Measurements from ENCODE around the gene TACC3. TPM values are rescaled to one million over a fixed set of nuclear protein-coding genes. Genes with fewer than 3 reads are reported as not detected.

The TACC3 gene
- total and polyA plus RNA-seq, 2 of the 8 experiments (the other 6 are each of a cell fraction or from before 2014, with no cell fraction given): 73.8 to 148 TPM

GRCh38 chr4:1712216-1713002 lies 8.9 kb upstream of the TACC3 start, which contains the start of gene SLBP (continued):
- TF ChIP-seq, protein P1, sequence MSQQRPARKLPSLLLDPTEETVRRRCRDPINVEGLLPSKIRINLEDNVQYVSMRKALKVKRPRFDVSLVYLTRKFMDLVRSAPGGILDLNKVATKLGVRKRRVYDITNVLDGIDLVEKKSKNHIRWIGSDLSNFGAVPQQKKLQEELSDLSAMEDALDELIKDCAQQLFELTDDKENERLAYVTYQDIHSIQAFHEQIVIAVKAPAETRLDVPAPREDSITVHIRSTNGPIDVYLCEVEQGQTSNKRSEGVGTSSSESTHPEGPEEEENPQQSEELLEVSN (IDR thresholded peaks at IDR 0.05): peak; percentile 96
- TF ChIP-seq EGR1 (IDR thresholded peaks at IDR 0.05; ENCODE audit: borderline replicate concordance, low read depth, low read length): 0 out of 2 replicates have a peak, but pooled peaks have one; percentile 27
- no peak for TF ChIP-seq GTF2F1 (IDR thresholded peaks at IDR 0.05; ENCODE audit: borderline replicate concordance, low read depth, low read length)
- TF ChIP-seq SP2 (IDR thresholded peaks at IDR 0.05; ENCODE audit: low read length): no peak
- TF ChIP-seq POLR2A (IDR thresholded peaks at IDR 0.05; ENCODE audit: control extremely low read depth in 1 of 2, low read depth in 2 of 2, low read length in 2 of 2): peak in 1 of 2 experiments; percentile 82; a peak in 2 of 3 replicates
- TF ChIP-seq CTBP2 (IDR thresholded peaks at IDR 0.05; ENCODE audit: borderline replicate concordance, insufficient read depth, insufficient read length, low read length): peak; percentile 67
- TF ChIP-seq KDM1A (IDR thresholded peaks at IDR 0.05; ENCODE audit: borderline replicate concordance, low read length): no peak
- TF ChIP-seq ASH2L (IDR thresholded peaks at IDR 0.05; ENCODE audit: low read length): peak; percentile 91
- no peak for TF ChIP-seq POU5F1 (IDR thresholded peaks at IDR 0.05; ENCODE audit: low read depth, low read length)
- TF ChIP-seq YY1 (IDR thresholded peaks at IDR 0.05; ENCODE audit: low read depth, low read length): no peak
- no peak for TF ChIP-seq JUN (IDR thresholded peaks at IDR 0.05; ENCODE audit: low read depth, low read length)
- no peak for TF ChIP-seq RNF2 (IDR thresholded peaks at IDR 0.05; ENCODE audit: borderline replicate concordance, low read depth, low read length, missing control alignments, poor library complexity, severe bottlenecking)
- peak; percentile 86; the same call in 1 of the 2 replicates for TF ChIP-seq BACH1 (IDR thresholded peaks at IDR 0.05; ENCODE audit: low read length)
- TF ChIP-seq RFX5 (IDR thresholded peaks at IDR 0.05; ENCODE audit: borderline replicate concordance, low read depth, low read length): peak; percentile 50; the same call in 1 of the 2 replicates
- TF ChIP-seq MAFK (IDR thresholded peaks at IDR 0.05; ENCODE audit: low read depth, low read length): no peak
- TF ChIP-seq HDAC2 (IDR thresholded peaks at IDR 0.05; ENCODE audit: borderline replicate concordance in 1 of 2, low read depth in 2 of 2, low read length in 2 of 2): peak; percentile 14 to 41; a peak in 1 of 4 replicates
- no peak for TF ChIP-seq BCL11A (IDR thresholded peaks at IDR 0.05; ENCODE audit: low read depth in 2 of 2, low read length in 2 of 2)
- no peak for TF ChIP-seq JUND (IDR thresholded peaks at IDR 0.05; ENCODE audit: low read length)
- no peak for TF ChIP-seq SIX5 (IDR thresholded peaks at IDR 0.05; ENCODE audit: low read depth, low read length)
- TF ChIP-seq BRCA1 (IDR thresholded peaks at IDR 0.05; ENCODE audit: low read depth, low read length): no peak
- TF ChIP-seq TBP (IDR thresholded peaks at IDR 0.05; ENCODE audit: low read depth, low read length): peak; percentile 74; the same call in 1 of the 2 replicates
- TF ChIP-seq SUZ12 (IDR thresholded peaks at IDR 0.05; ENCODE audit: low read length): no peak
- TF ChIP-seq CHD2 (IDR thresholded peaks at IDR 0.05; ENCODE audit: low read length): peak; percentile 14; the same call in 1 of the 2 replicates
- TF ChIP-seq SIRT6 (IDR thresholded peaks at IDR 0.05; ENCODE audit: low read length): no peak
- TF ChIP-seq ZNF274 (IDR thresholded peaks at IDR 0.05; ENCODE audit: borderline replicate concordance, extremely low read depth, low read length): no peak
